Measurements from ENCODE around the gene CACNA1G. TPM values are rescaled to one million over a fixed set of nuclear protein-coding genes. Genes with fewer than 3 reads are reported as not detected.

CACNA1G gene
- total RNA-seq, 4 donors from 2014 or later = 0.11 to 0.38 (median 0.13) TPM; not detected in 1

GRCh38 chr17:50546701-50547034 lies 13.8 kb upstream of the CACNA1G start:
- Histone ChIP-seq H3K27me3 (no peaks in the 10 kb centered on the region), H3K27ac (peak overlapping the region in 3 of 4 donors; percentile 81 to 90 (median 81)), H3K4me3 (peak overlapping the region; percentile 54 to 74 (median 62)), H3K4me1 (peaks cover 26 to 69% (median 31%) of the 10 kb centered on the region in 3 donors), H3K9me3 (no peaks in the 10 kb centered on the region), H3K36me3 (peaks cover 0 to 30% (median 0%) of the 10 kb centered on the region in 3 donors)
- DNase-seq = no peak
- TF ChIP-seq CTCF (IDR thresholded peaks at IDR 0.05) (no peak), POLR2A (IDR thresholded peaks at IDR 0.05) (no peak)
- WGBS, 2 donors = 42 to 59% methylated on average over 3 to 4 of the region's 4 CpGs
- intact Hi-C loops (cut with DNase I) = loop anchor here (5.0 to 10.0 kb wide), 3 partner anchors 64 to 298 kb away; no protein-coding TSS in a partner anchor

GRCh38 chr17:50547035-50547735 lies 13.3 kb upstream of the CACNA1G start, which contains the start of gene SPATA20:
SPATA20 (plus strand) TSS chr17:50547174; CDS start chr17:50547209, 35 bp downstream.
- Histone ChIP-seq H3K9me3 (no peaks in the 10 kb centered on the region), H3K4me1 (peaks cover 25 to 64% (median 27%) of the 10 kb centered on the region in 3 donors), H3K4me3 (peak within 1 kb of the TSS; percentile 54 to 74 (median 62)), H3K27me3 (no peaks in the 10 kb centered on the region), H3K27ac (peak within 1 kb of the TSS; percentile 81 to 90 (median 81)), H3K36me3 (peaks cover 0 to 36% (median 0%) of the 10 kb centered on the region in 3 donors)
- TF ChIP-seq CTCF (IDR thresholded peaks at IDR 0.05) (peak; percentile 97 to 99 (median 98)), POLR2A (IDR thresholded peaks at IDR 0.05) (peak in 3 of 4 donors; percentile 43 to 90 (median 64))
- intact Hi-C loops (cut with DNase I) = loop anchor here (5.0 to 10.0 kb wide), 3 partner anchors 65 to 298 kb away; no protein-coding TSS in a partner anchor
- WGBS, 2 donors = 11 to 13% methylated on average over 3 to 7 of the region's 42 CpGs
- peak; percentile 29 for DNase-seq

- Histone ChIP-seq H3K36me3 (peaks cover 0 to 36% (median 0%) of the 10 kb centered on the region in 3 donors), H3K4me1 (peaks cover 20 to 59% (median 22%) of the 10 kb centered on the region in 3 donors), H3K4me3 (peak overlapping the region in 3 of 4 donors; percentile 54 to 74 (median 70)), H3K27me3 (no peaks in the 10 kb centered on the region), H3K9me3 (no peaks in the 10 kb centered on the region), H3K27ac (peak overlapping the region in 3 of 4 donors; percentile 81 to 90 (median 81))
- no peak for TF ChIP-seq POLR2A (IDR thresholded peaks at IDR 0.05)
- no peak for TF ChIP-seq CTCF (IDR thresholded peaks at IDR 0.05)
- DNase-seq = no peak
- intact Hi-C loops (cut with DNase I) = loop anchor here (5.0 to 10.0 kb wide), 3 partner anchors 65 to 297 kb away; no protein-coding TSS in a partner anchor
- WGBS, 2 donors = 63% methylated on average over 2 of the region's 5 CpGs; no CpG with 5 or more reads in 1 of the 2 donors
Measured at GRCh38 chr17:50547736-50548083, 12.8 kb upstream of the CACNA1G start.

- no peaks in the 10 kb centered on the region for H3K9me3 ChIP-seq
- no peak for DNase-seq
- intact Hi-C loops (cut with DNase I) = loop anchor here (5.0 to 10.0 kb wide), 3 partner anchors 67 to 296 kb away; no protein-coding TSS in a partner anchor
- H3K27ac ChIP-seq = no peak overlapping the region
- H3K4me3 ChIP-seq = no peak overlapping the region
- 79 to 80% methylated on average over 4 to 9 of the region's 18 CpGs for WGBS, 2 donors
- no peak for TF ChIP-seq POLR2A (IDR thresholded peaks at IDR 0.05)
- TF ChIP-seq CTCF (IDR thresholded peaks at IDR 0.05) = no peak
- H3K27me3 ChIP-seq = no peaks in the 10 kb centered on the region
- H3K4me1 ChIP-seq = peaks cover 10 to 48% (median 14%) of the 10 kb centered on the region in 3 donors
- H3K36me3 ChIP-seq = peaks cover 0 to 36% (median 0%) of the 10 kb centered on the region in 3 donors
Measured at GRCh38 chr17:50548831-50549230, 11.7 kb upstream of the CACNA1G start.

All from esophagus squamous epithelium (tissue), 5 donors.